H1 (cell line): ENCODE measurements around the gene DCDC2B. TPM values are rescaled to one million over a fixed set of nuclear protein-coding genes. Genes with fewer than 3 reads are reported as not detected.

Experiments
- CTCF ChIA-PET: fragments of 300-600 bp; sonication (Branson Sonifier 250); formaldehyde crosslinking; loops from one replicate; lab custom pipeline; 2021; ENCODE audit not compliant: partially characterized antibody; lab: Charles Lee
- POLR2A ChIA-PET: fragments of 300-600 bp; sonication (Branson Sonifier 250); formaldehyde crosslinking; loops from one replicate; lab custom pipeline; 2021; ENCODE audit warnings: inconsistent platforms; ENCODE audit not compliant: partially characterized antibody; lab: Charles Lee
- DNase-seq, 2 experiments: peaks; one replicate each; pipeline versions ENCODE4 v3.0.0 to v3.0.0-alpha.2; 2010 to 2022; ENCODE audit warnings: low spot score in 2 of 2, low read depth in 1 of 2, mixed read lengths in 1 of 2
- FAIRE-seq: peaks from 2 replicates; lab custom pipeline; 2011; peaks lifted over from hg19 to GRCh38; lab: Jason Lieb, UNC
- H2AFZ ChIP-seq: 2 replicates; pipeline ENCODE4 v1.8.1; 2012; ENCODE audit warnings: low read length, inconsistent platforms
- H2AK5ac ChIP-seq: 2 replicates; pipeline ENCODE4 v1.6.1; 2013; ENCODE audit warnings: low read depth, low read length
- H2BK120ac ChIP-seq: replicated peaks from 2 replicates; pipeline ENCODE3; 2013; ENCODE audit warnings: low read depth, low read length, inconsistent platforms
- H2BK12ac ChIP-seq: 2 replicates; pipeline ENCODE4 v1.6.1; 2013; ENCODE audit warnings: low read depth, low read length
- H2BK15ac ChIP-seq: 2 replicates; pipeline ENCODE4 v1.6.1; 2013; ENCODE audit warnings: low read length
- H2BK20ac ChIP-seq: 2 replicates; pipeline ENCODE4 v1.6.1; 2013; ENCODE audit warnings: low read length
- H2BK5ac ChIP-seq: 2 replicates; pipeline ENCODE4 v1.6.1; 2013; ENCODE audit warnings: low read depth, low read length
- H3K14ac ChIP-seq: 2 replicates; pipeline ENCODE4 v1.6.1; 2013; ENCODE audit warnings: inconsistent platforms; ENCODE audit not compliant: insufficient read length
- H3K18ac ChIP-seq: 2 replicates; pipeline ENCODE4 v1.6.1; 2013; ENCODE audit warnings: low read length; ENCODE audit errors: extremely low read depth
- H3K23ac ChIP-seq: 2 replicates; pipeline ENCODE4 v1.6.1; 2013; ENCODE audit warnings: inconsistent platforms; ENCODE audit not compliant: insufficient read length
- H3K23me2 ChIP-seq: 2 replicates; pipeline ENCODE4 v1.6.1; 2013; ENCODE audit warnings: low read depth, low read length
- H3K27ac ChIP-seq: 2 replicates; pipeline ENCODE4 v1.6.1; 2011; ENCODE audit warnings: low read depth, low read length, inconsistent platforms
- H3K27me3 ChIP-seq, 4 experiments: replicated peaks in 1 of 4; 1 replicate in 1 of 4; 2 replicates in 3 of 4; pipeline versions ENCODE4 v1.6.1 to v1.8.1; 2011 to 2013; ENCODE audit warnings: low read length in 3 of 4, mild to moderate bottlenecking in 3 of 4, inconsistent platforms in 2 of 4, mixed read lengths in 2 of 4, moderate library complexity in 1 of 4; ENCODE audit not compliant: control insufficient read depth in 3 of 4, insufficient read depth in 3 of 4; ENCODE audit errors: extremely low read depth in 1 of 4
- H3K36me3 ChIP-seq, 4 experiments: 2 replicates each; pipeline versions ENCODE4 v1.6.1 to v1.8.1; 2011 to 2013; ENCODE audit warnings: mild to moderate bottlenecking in 4 of 4, low read length in 3 of 4, moderate library complexity in 2 of 4, control low read depth in 1 of 4, inconsistent platforms in 1 of 4; ENCODE audit not compliant: insufficient read depth in 4 of 4, control insufficient read depth in 2 of 4
- H3K4ac ChIP-seq: replicated peaks from 2 replicates; pipeline ENCODE3; 2013; ENCODE audit warnings: low read length, low read depth, mixed read lengths, inconsistent platforms; ENCODE audit not compliant: insufficient read length
- H3K4me1 ChIP-seq, 4 experiments: replicated peaks in 1 of 4; 1 replicate in 1 of 4; 2 replicates in 3 of 4; pipeline versions ENCODE4 v1.6.1 to v1.8.1; 2011 to 2013; ENCODE audit warnings: low read length in 3 of 4, inconsistent platforms in 2 of 4, mixed read lengths in 1 of 4; ENCODE audit not compliant: insufficient read depth in 4 of 4, control insufficient read depth in 3 of 4
- H3K4me2 ChIP-seq, 2 experiments: 2 replicates each; pipeline versions ENCODE4 v1.6.1 to v1.8.1; 2011 to 2013; ENCODE audit warnings: low read depth in 2 of 2, low read length in 2 of 2, control low read depth in 1 of 2, inconsistent platforms in 1 of 2, mild to moderate bottlenecking in 1 of 2; ENCODE audit not compliant: insufficient read depth in 1 of 2
- H3K4me3 ChIP-seq, 4 experiments: fragments of 200-600, 300-600 bp in 1 of 4; sonication (generic), shearing (Covaris generic), sonication (Bioruptor Twin) in 1 of 4; 2 replicates each; pipeline versions ENCODE4 v1.5.1 to v1.8.1; 2011 to 2016; ENCODE audit warnings: low read length in 4 of 4, low read depth in 3 of 4, control low read depth in 2 of 4, inconsistent platforms in 2 of 4, mild to moderate bottlenecking in 2 of 4, mixed read lengths in 1 of 4, moderate library complexity in 1 of 4; ENCODE audit not compliant: insufficient read depth in 2 of 4; ENCODE audit errors: extremely low read depth in 1 of 4
- H3K56ac ChIP-seq: replicated peaks from 2 replicates; pipeline ENCODE3; 2013; ENCODE audit warnings: low read depth, mild to moderate bottlenecking, mixed read lengths, low read length, inconsistent platforms; ENCODE audit not compliant: insufficient read length
- H3K79me1 ChIP-seq: 2 replicates; pipeline ENCODE4 v1.6.1; 2013; ENCODE audit warnings: low read depth, low read length, control low read depth
- H3K79me2 ChIP-seq, 2 experiments: 2 replicates each; pipeline versions ENCODE4 v1.6.1 to v1.8.1; 2012 to 2013; ENCODE audit warnings: low read length in 2 of 2, mild to moderate bottlenecking in 2 of 2, inconsistent platforms in 1 of 2; ENCODE audit not compliant: insufficient read depth in 2 of 2, control insufficient read depth in 1 of 2
- H3K9ac ChIP-seq, 4 experiments: replicated peaks in 1 of 4; 1 replicate in 1 of 4; 2 replicates in 3 of 4; pipeline versions ENCODE4 v1.6.1 to v1.8.1; 2011 to 2013; ENCODE audit warnings: low read depth in 3 of 4, low read length in 3 of 4, control low read depth in 2 of 4, mild to moderate bottlenecking in 2 of 4, moderate library complexity in 2 of 4, inconsistent platforms in 1 of 4; ENCODE audit errors: extremely low read depth in 1 of 4
- H3K9me3 ChIP-seq, 2 experiments: 2 replicates each; pipeline versions ENCODE4 v1.6.1 to v1.8.1; 2012 to 2013; ENCODE audit warnings: mild to moderate bottlenecking in 2 of 2, moderate library complexity in 2 of 2, control low read depth in 1 of 2, inconsistent platforms in 1 of 2, low read depth in 1 of 2, low read length in 1 of 2, mixed read lengths in 1 of 2; ENCODE audit not compliant: insufficient read depth in 2 of 2
- H4K20me1 ChIP-seq, 2 experiments: replicated peaks in 1 of 2; 2 replicates each; pipeline versions ENCODE3 to v1.8.1; 2011 to 2013; ENCODE audit warnings: inconsistent platforms in 2 of 2, low read length in 2 of 2, mild to moderate bottlenecking in 1 of 2; ENCODE audit not compliant: insufficient read depth in 2 of 2, control insufficient read depth in 1 of 2
- H4K5ac ChIP-seq: 2 replicates; pipeline ENCODE4 v1.6.1; 2013; ENCODE audit warnings: low read length, low read depth, mixed read lengths, inconsistent platforms; ENCODE audit not compliant: insufficient read length
- H4K8ac ChIP-seq: 2 replicates; pipeline ENCODE4 v1.8.0; 2013; ENCODE audit warnings: mild to moderate bottlenecking, moderate library complexity, low read length, inconsistent platforms; ENCODE audit not compliant: insufficient read depth; ENCODE audit errors: extremely low read depth
- H4K91ac ChIP-seq: replicated peaks from 2 replicates; pipeline ENCODE3; 2013; ENCODE audit warnings: low read length, mixed read lengths, inconsistent platforms; ENCODE audit not compliant: insufficient read length
- BCL11A ChIP-seq, 2 experiments: IDR thresholded peaks; one replicate each; pipeline ENCODE4 v1.6.1; 2011; ENCODE audit warnings: low read depth in 2 of 2, low read length in 2 of 2, mild to moderate bottlenecking in 2 of 2
- CTBP2 ChIP-seq: IDR thresholded peaks from 2 replicates; pipeline ENCODE4 v1.7.0; 2011; ENCODE audit warnings: borderline replicate concordance, mild to moderate bottlenecking, moderate library complexity, mixed read lengths, low read length; ENCODE audit not compliant: insufficient read depth, insufficient read length
- EGR1 ChIP-seq: IDR thresholded peaks from 2 replicates; pipeline ENCODE4 v1.6.1; 2011; ENCODE audit warnings: low read depth, low read length, borderline replicate concordance
- HDAC6 ChIP-seq: IDR thresholded peaks from one replicate; pipeline ENCODE4 v1.7.1; 2012; ENCODE audit warnings: low read depth, mild to moderate bottlenecking, inconsistent platforms, low read length, moderate library complexity
- TAF7 ChIP-seq: optimal IDR thresholded peaks from 2 replicates; pipeline ENCODE3; 2011; ENCODE audit warnings: low read depth, mild to moderate bottlenecking, inconsistent platforms, low read length, moderate library complexity, borderline replicate concordance
- USF2 ChIP-seq: IDR thresholded peaks from 2 replicates; pipeline ENCODE4 v1.6.1; 2011; ENCODE audit warnings: low read length, improper control_type of control experiment
- WGBS, 2 experiments: shearing (Covaris generic) in 1 of 2; methylation state at CpG; one replicate each; pipeline versions ENCODE4 v1.1.6 to v1.1.7; 2013 to 2015; ENCODE audit warnings: low lambda C conversion rate in 2 of 2, mixed read lengths in 2 of 2, inconsistent platforms in 1 of 2, low coverage in 1 of 2, missing lambda C conversion rate in 1 of 2; ENCODE audit not compliant: insufficient replicate concordance in 2 of 2, insufficient coverage in 1 of 2, insufficient read length in 1 of 2; ENCODE audit errors: extremely low coverage in 1 of 2, missing lambda C conversion rate in 1 of 2; 5-methylcytosine and 5-hydroxymethylcytosine counted together
- polyA plus RNA-seq, 7 experiments: library from polyadenylated mRNA; depleted of rRNA in 3 of 7; stranded (reverse) in 5 of 7; unstranded in 2 of 7; fragments of >200 nt in 5 of 7; fragments of 200-250 nt in 2 of 7; gene quantifications; 1 replicate in 5 of 7; 2 replicates in 1 of 7; 4 replicates in 1 of 7; pipeline versions ENCODE4 v1.2.1 to v1.2.3, GENCODE V29; 2011 to 2013; ENCODE audit warnings: missing spikeins in 2 of 7, mixed read lengths in 2 of 7
- total RNA-seq: library from RNA; stranded (reverse); fragmentation: NEBNext Ultra II Directional; extraction: Animal tissue kit (Norgen Biotek cat#: 25700); gene quantifications from 2 replicates; pipeline ENCODE4 v1.2.1, GENCODE V29; 2021

The DCDC2B gene
- total and polyA plus RNA-seq, 2 of the 8 experiments (the other 6 are each of a cell fraction or from before 2014, with no cell fraction given) = not detected

- FAIRE-seq = no peak
- TF ChIP-seq HDAC6 = no peak
- TF ChIP-seq BCL11A (IDR thresholded peaks at IDR 0.05; ENCODE audit: low read depth in 2 of 2, low read length in 2 of 2) = no peak
- TF ChIP-seq USF2 = no peak
- no peak for TF ChIP-seq TAF7
- TF ChIP-seq EGR1 = no peak
- no peak for TF ChIP-seq CTBP2
These were observed 48.3 kb downstream of the DCDC2B start for GRCh38 chr1:32257227-32257508.

More at GRCh38 chr1:32257227-32257508, 48.3 kb downstream of the DCDC2B start:
- Histone ChIP-seq H2BK20ac (no peak overlapping the region), H3K9me3 (no peaks in the 10 kb centered on the region), H3K79me2 (no peaks in the 10 kb centered on the region), H2BK15ac (no peak overlapping the region), H3K14ac (no peak overlapping the region), H2BK12ac (no peak overlapping the region), H3K4me2 (no peak overlapping the region), H2BK5ac (no peak overlapping the region), H3K23ac (no peak overlapping the region), H2AK5ac (no peak overlapping the region), H3K56ac (no peak overlapping the region), H3K4me1 (no peaks in the 10 kb centered on the region), H3K4me3 (no peak overlapping the region), H3K4ac (no peak overlapping the region), H4K8ac (no peak overlapping the region), H3K27me3 (no peaks in the 10 kb centered on the region; a peak in 1 of 7 replicates), H3K18ac (no peak overlapping the region), H3K23me2 (no peaks in the 10 kb centered on the region; the same call in 1 of the 2 replicates), H3K79me1 (no peaks in the 10 kb centered on the region), H3K9ac (no peak overlapping the region), H3K27ac (no peak overlapping the region), H4K20me1 (no peaks in the 10 kb centered on the region), H4K91ac (no peak overlapping the region), H4K5ac (no peak overlapping the region), H3K36me3 (no peaks in the 10 kb centered on the region), H2AFZ (no peak overlapping the region), H2BK120ac (no peak overlapping the region)
- POLR2A ChIA-PET = interaction anchor here (0.6 to 1.1 kb wide), 4 partner anchors 12 to 364 kb away, joined by 3 to 5 read pairs (median 3); no protein-coding TSS in a partner anchor
- CTCF ChIA-PET = interaction anchor here (0.8 to 5.3 kb wide), 3 partner anchors 8 to 46 kb away, joined by 3 to 37 read pairs (median 4); partner anchors contain the start of genes FAM167B and LCK
- DNase-seq = no peak
- 94% methylated on average over 5 of the region's 6 CpGs; no CpG with 5 or more reads in 1 of the 2 experiments for WGBS, 2 experiments
